Ishikawa (cell line): ENCODE data around the gene HOXB6.

ENCODE experiments used
- CEBPB ChIP-seq: IDR thresholded peaks from 2 replicates; pipeline ENCODE4 v1.6.1; 2012
- CREB1 ChIP-seq: IDR thresholded peaks from 2 replicates; pipeline ENCODE4 v1.6.1; 2012; ENCODE audit warnings: low read depth
- EGR1 ChIP-seq: IDR thresholded peaks from 2 replicates; pipeline ENCODE4 v1.6.1; 2012
- FOXM1 ChIP-seq: IDR thresholded peaks from 2 replicates; pipeline ENCODE4 v1.6.1; 2012; ENCODE audit warnings: low read depth, borderline replicate concordance
- MAX ChIP-seq: IDR thresholded peaks from 2 replicates; pipeline ENCODE4 v1.6.1; 2012
- NFIC ChIP-seq: IDR thresholded peaks from 2 replicates; pipeline ENCODE4 v1.6.1; 2012
- REST ChIP-seq: IDR thresholded peaks from 2 replicates; pipeline ENCODE4 v1.6.1; 2012; ENCODE audit warnings: low read depth, mild to moderate bottlenecking
- TAF1 ChIP-seq: IDR thresholded peaks from 2 replicates; pipeline ENCODE4 v1.6.1; 2012; ENCODE audit warnings: low read depth, mild to moderate bottlenecking
- TCF12 ChIP-seq: IDR thresholded peaks from 2 replicates; pipeline ENCODE4 v1.6.1; 2012; ENCODE audit warnings: low read depth
- TEAD4 ChIP-seq: IDR thresholded peaks from 2 replicates; pipeline ENCODE4 v1.6.1; 2012
- YY1 ChIP-seq: IDR thresholded peaks from 2 replicates; pipeline ENCODE4 v1.6.1; 2012; ENCODE audit warnings: low read depth
- ZBTB7A ChIP-seq: IDR thresholded peaks from 2 replicates; pipeline ENCODE4 v1.6.1; 2012; ENCODE audit warnings: low read depth

- TF ChIP-seq TCF12 = no peak
- TF ChIP-seq TEAD4 = peak; percentile 36; the same call in 1 of the 2 replicates
- TF ChIP-seq MAX = peak; percentile 34; the same call in 1 of the 2 replicates
- TF ChIP-seq TAF1 = 0 out of 2 replicates have a peak, but pooled peaks have one; percentile 22
- no peak for TF ChIP-seq ZBTB7A
- TF ChIP-seq CEBPB = no peak
- TF ChIP-seq FOXM1 = no peak
- no peak for TF ChIP-seq YY1
- TF ChIP-seq REST = no peak
- TF ChIP-seq EGR1 = no peak
- TF ChIP-seq NFIC = no peak
- no peak for TF ChIP-seq CREB1
Observed at GRCh38 chr17:48617471-48618255, 12.9 kb upstream of the HOXB6 start.
